Tibial artery (tissue), 4 donors: ENCODE data around the gene LIPT2.

Source experiments
- DNase-seq, 2 donors: peaks; one replicate each; pipeline ENCODE4 v3.0.0-alpha.2; 2019
- H3K27ac ChIP-seq, 2 donors: fragments of 200-600 bp; sonication (generic) in 1 of 2; 1 replicate in 1 of 2; 2 replicates in 1 of 2; pipeline ENCODE4 v1.5.1; 2018 to 2019; ENCODE audit warnings: mild to moderate bottlenecking in 1 of 2
- H3K27me3 ChIP-seq, 2 donors: fragments of 200-600 bp; sonication (generic) in 1 of 2; one replicate each; pipeline versions ENCODE4 v1.5.1 to v1.6.0; 2016 to 2019
- H3K36me3 ChIP-seq, 3 donors: fragments of 200-600 bp; sonication (generic) in 2 of 3; one replicate each; pipeline ENCODE4 v1.5.1; 2016 to 2019; ENCODE audit warnings: mild to moderate bottlenecking in 2 of 3
- H3K4me1 ChIP-seq, 4 donors: fragments of 200-600 bp; sonication (generic) in 2 of 4; 1 replicate in 3 of 4; 2 replicates in 1 of 4; pipeline ENCODE4 v1.5.1; 2016 to 2019
- H3K4me3 ChIP-seq, 2 donors: fragments of 200-600 bp; sonication (generic) in 1 of 2; 1 replicate in 1 of 2; 2 replicates in 1 of 2; pipeline ENCODE4 v1.5.1; 2018 to 2019; ENCODE audit warnings: mild to moderate bottlenecking in 2 of 2
- H3K9me3 ChIP-seq, 3 donors: fragments of 200-600 bp; sonication (generic) in 1 of 3; one replicate each; pipeline ENCODE4 v1.5.1; 2016 to 2019
- intact Hi-C: fragments of 100-400 bp; cut with DNase I; formaldehyde crosslinking; loops from one replicate; pipeline ENCODE4 v1.15.0; 2023; ENCODE audit warnings: low total_unique reads
- TF ChIP-seq, protein P1 (sequence below), 2 experiments: fragments of 200-600 bp in 1 of 2; fragments of 450-650 bp in 1 of 2; IDR thresholded peaks; one replicate each; pipeline ENCODE4 v1.5.1; 2017 to 2019; ENCODE audit warnings: antibody characterized with exemption in 2 of 2, mild to moderate bottlenecking in 1 of 2, moderate library complexity in 1 of 2

LIPT2 gene

DNA sequence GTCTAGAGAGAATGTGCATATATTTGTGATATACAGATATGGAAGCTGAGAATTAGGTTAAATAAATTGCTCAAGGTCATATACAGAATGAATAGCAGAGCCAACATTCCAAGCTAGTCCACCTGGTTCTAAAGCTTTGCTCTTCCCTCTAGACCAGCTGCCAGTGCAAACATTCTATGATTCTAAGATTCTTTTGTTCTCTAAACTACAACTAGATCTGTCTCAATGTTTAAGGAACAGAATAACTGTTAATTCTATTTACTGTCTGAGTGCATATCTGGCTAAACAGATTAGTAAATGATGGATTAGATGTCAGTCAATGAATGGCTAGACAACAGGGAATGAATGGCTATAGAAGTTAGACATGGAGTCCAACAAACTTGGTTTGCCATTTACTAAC is 45.8 kb downstream of the LIPT2 start:
- no peak for DNase-seq
- H3K4me3 ChIP-seq: no peak overlapping the region
- no peak overlapping the region for H3K27ac ChIP-seq
- H3K36me3 ChIP-seq: no peaks in the 10 kb centered on the region
- peaks cover 0 to 15% (median 6%) of the 10 kb centered on the region in 4 donors for H3K4me1 ChIP-seq
- TF ChIP-seq, protein P1, sequence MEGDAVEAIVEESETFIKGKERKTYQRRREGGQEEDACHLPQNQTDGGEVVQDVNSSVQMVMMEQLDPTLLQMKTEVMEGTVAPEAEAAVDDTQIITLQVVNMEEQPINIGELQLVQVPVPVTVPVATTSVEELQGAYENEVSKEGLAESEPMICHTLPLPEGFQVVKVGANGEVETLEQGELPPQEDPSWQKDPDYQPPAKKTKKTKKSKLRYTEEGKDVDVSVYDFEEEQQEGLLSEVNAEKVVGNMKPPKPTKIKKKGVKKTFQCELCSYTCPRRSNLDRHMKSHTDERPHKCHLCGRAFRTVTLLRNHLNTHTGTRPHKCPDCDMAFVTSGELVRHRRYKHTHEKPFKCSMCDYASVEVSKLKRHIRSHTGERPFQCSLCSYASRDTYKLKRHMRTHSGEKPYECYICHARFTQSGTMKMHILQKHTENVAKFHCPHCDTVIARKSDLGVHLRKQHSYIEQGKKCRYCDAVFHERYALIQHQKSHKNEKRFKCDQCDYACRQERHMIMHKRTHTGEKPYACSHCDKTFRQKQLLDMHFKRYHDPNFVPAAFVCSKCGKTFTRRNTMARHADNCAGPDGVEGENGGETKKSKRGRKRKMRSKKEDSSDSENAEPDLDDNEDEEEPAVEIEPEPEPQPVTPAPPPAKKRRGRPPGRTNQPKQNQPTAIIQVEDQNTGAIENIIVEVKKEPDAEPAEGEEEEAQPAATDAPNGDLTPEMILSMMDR (IDR thresholded peaks at IDR 0.05): no peak
- no peaks in the 10 kb centered on the region for H3K9me3 ChIP-seq
- intact Hi-C loops: loop anchor here (2.0 to 5.0 kb wide), 2 partner anchors 59 to 190 kb away; no protein-coding TSS in a partner anchor
- H3K27me3 ChIP-seq: peaks cover 0 to 7% of the 10 kb centered on the region in 2 donors

DNA sequence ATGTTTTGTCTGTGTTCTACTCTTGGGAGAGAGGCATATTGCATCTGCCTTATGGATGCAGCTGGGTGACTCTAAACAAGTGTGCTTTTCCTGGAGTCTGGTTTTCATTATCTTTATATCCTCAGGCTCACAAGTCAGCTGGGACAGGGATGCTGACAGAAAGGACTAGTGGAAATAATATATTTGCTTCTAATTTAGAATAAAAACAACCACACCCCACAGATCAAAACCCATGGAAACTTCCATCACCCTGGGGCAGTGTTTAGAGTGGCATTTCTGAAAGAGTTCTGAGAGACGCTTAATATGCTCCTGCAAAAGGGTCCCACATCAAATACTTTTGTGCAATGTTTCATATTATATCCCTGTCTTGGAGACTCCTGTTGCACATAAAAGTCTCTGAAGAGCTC is 47.0 kb downstream of the LIPT2 start:
- Histone ChIP-seq H3K36me3 (no peaks in the 10 kb centered on the region), H3K27ac (no peak overlapping the region), H3K9me3 (no peaks in the 10 kb centered on the region), H3K4me3 (no peak overlapping the region), H3K4me1 (peaks cover 0 to 20% (median 6%) of the 10 kb centered on the region in 4 donors), H3K27me3 (no peaks in the 10 kb centered on the region)
- intact Hi-C loops: loop anchor here (5.0 kb wide), 1 partner anchor 189 kb away; no protein-coding TSS in a partner anchor
- DNase-seq: no peak
- TF ChIP-seq, protein P1 (IDR thresholded peaks at IDR 0.05): no peak

DNA sequence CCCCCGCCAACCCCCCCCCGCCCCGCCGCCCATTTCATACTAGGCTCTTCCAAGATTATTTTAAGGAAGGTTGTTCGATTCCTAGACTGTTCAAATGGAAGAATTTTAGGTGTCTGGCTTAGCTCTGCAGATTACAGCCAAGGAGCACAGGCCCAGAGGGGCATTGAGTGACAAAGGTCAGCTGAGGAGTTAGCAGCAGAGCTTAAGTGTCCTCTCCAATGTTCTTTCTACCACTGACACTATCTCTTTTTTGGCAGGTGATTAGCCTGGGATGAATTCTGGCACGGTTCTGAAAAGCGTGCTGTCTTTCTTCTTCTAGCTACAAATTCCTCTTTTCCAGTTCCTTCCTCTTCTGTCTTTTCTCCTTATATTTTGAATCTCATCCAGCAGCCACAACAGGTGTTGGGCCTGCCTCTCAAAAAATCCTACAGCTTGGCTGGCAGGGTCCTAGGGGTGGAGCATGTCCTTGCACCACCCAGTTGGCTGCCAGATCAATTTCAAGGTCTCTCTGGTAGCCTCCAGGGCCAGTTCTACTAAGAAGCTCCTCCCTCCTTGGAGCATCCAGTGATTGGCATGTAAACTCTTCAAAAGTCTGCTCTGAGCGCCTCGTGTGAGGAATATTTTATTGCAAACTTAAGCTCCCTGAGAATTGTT is 49.2 kb downstream of the LIPT2 start:
- H3K4me3 ChIP-seq: no peak overlapping the region
- intact Hi-C loops: no loop called here

DNA sequence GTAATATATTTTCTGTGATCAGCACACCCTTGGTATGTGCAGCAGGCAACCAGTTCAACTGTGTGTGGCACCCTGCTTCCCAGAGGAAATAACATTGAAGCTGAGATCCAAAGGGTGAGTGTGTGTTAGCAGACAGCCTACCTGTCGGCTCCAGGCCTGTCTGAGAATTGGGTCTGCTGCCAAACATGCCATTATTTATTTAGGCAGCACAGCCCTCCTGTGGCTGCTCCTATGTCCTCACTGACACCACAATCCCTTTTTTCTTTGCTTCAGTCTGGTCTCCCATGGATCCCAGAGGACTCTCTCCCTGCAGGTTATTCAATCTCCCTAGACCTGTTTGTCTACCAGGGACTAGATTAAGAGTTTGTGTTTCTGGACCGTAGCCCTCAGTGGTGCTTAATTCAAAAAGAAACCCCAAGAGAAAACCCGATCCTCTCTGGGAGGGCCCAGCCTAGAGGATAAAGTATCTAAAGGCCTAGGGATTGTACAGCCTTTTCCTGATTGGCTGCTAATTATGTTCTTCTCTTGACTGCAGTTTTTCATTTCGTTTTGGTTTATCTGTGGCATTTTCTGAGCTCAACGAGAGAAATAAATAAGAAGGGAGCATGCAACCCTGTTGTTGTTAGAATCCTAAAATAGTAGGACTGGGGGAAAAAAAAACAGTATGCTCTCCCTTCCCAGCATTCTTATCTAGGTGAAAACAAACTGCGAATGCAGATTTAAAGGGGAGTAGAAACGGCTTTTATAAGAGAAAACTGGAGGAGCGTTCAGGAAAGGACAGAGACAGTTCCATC is 50.3 kb downstream of the LIPT2 start:
- no peak for DNase-seq
- H3K36me3 ChIP-seq: no peaks in the 10 kb centered on the region
- H3K4me3 ChIP-seq: no peak overlapping the region
- TF ChIP-seq, protein P1 (IDR thresholded peaks at IDR 0.05): peak in 1 of 2 experiments; percentile 13
- H3K9me3 ChIP-seq: no peaks in the 10 kb centered on the region
- peaks cover 0 to 20% (median 5%) of the 10 kb centered on the region in 4 donors for H3K4me1 ChIP-seq
- peak overlapping the region in 1 of 2 donors; percentile 41 for H3K27ac ChIP-seq
- intact Hi-C loops: no loop called here
- no peaks in the 10 kb centered on the region for H3K27me3 ChIP-seq

More for the DNA sequence above, 49.2 kb downstream of the LIPT2 start:
- Histone ChIP-seq H3K9me3 (no peaks in the 10 kb centered on the region), H3K27me3 (no peaks in the 10 kb centered on the region), H3K27ac (peak overlapping the region in 1 of 2 donors; percentile 41), H3K36me3 (no peaks in the 10 kb centered on the region), H3K4me1 (peaks cover 0 to 20% (median 6%) of the 10 kb centered on the region in 4 donors)
- TF ChIP-seq, protein P1 (IDR thresholded peaks at IDR 0.05): no peak
- no peak for DNase-seq

DNA sequence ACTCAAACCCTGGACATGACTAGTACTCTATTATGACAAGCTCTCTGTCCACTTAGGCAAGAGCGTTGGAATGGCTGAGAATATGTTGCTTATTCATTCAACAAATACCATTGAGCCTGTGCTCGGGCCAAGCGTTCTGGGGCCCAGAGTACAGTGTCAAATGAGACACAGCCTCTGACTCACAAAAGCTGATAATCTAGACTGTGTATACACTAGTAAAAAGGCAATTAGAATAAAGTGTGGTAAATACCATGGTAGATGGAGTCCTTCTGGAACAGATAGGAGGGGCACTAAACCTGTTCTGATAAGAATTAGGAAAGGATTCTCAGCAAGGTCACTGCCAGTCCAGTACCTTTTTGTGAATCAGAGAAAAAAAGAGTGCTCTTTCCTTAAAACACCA is 50.9 kb downstream of the LIPT2 start:
- TF ChIP-seq, protein P1 (IDR thresholded peaks at IDR 0.05): no peak
- no peak for DNase-seq
- Histone ChIP-seq H3K27ac (peak overlapping the region in 1 of 2 donors; percentile 41), H3K27me3 (no peaks in the 10 kb centered on the region), H3K4me1 (peaks cover 0 to 20% (median 5%) of the 10 kb centered on the region in 4 donors), H3K36me3 (no peaks in the 10 kb centered on the region), H3K9me3 (no peaks in the 10 kb centered on the region), H3K4me3 (no peak overlapping the region)
- intact Hi-C loops: no loop called here
